HG03095 (cell line): ENCODE data around the gene TENM4.
"Not testable (repeated sequence)": the region's sequence is repeated elsewhere in the genome, so short reads cannot be mapped to it uniquely, and the experiment has no call there.

Experiments
- ATAC-seq: cut with Tn5 transposase; IDR thresholded peaks from one replicate; pipeline ENCODE4 v1.9.1; 2021; ENCODE audit warnings: moderate library complexity; ENCODE audit not compliant: unreplicated experiment

The TENM4 gene

GRCh38 chr11:78655561-78655960, 785.3 kb downstream of the TENM4 start:
- no peak for ATAC-seq

- no peak for ATAC-seq
Observed at GRCh38 chr11:78654866-78655265, 786.0 kb downstream of the TENM4 start.

GRCh38 chr11:78654071-78654470, 786.8 kb downstream of the TENM4 start:
- no peak for ATAC-seq

DNA sequence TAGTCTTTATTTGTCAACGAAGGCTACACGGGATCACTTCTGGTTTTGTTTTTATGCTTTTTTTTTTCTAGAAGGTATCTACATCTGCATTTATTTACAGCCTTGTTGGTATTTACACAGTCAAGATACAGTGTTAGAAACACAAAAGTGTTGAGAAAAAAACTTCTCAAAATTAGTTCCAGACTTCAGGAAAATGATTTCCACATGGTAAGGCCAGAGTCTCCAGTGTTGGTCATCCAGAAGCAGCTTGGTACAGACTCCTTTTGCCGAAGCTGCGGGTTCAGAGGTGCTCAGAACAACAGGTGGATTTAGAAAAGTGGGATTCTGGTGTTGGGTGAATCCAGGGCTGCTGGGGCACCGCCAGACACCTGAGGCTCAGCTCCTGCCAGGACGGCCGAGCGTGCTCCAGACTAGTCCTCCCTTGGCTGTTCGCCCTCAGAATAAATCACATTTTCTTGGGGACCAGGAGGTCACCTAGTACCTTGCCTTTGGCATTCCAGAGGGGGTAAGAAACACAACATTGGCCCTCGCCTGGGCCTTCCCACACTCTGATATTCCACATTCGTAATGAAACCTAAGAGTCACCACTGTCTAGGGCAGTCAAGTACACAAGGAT, 787.4 kb downstream of the TENM4 start:
- ATAC-seq, result no peak

- ATAC-seq, result no peak
Observed at GRCh38 chr11:78652843-78653239, 788.0 kb downstream of the TENM4 start.

GRCh38 chr11:78651923-78652842, 788.6 kb downstream of the TENM4 start:
- ATAC-seq, result no peak

GRCh38 chr11:78651136-78651775, 789.6 kb downstream of the TENM4 start:
- ATAC-seq, result no peak

- no peak for ATAC-seq
Observed at GRCh38 chr11:78649361-78650215, 791.2 kb downstream of the TENM4 start.

DNA sequence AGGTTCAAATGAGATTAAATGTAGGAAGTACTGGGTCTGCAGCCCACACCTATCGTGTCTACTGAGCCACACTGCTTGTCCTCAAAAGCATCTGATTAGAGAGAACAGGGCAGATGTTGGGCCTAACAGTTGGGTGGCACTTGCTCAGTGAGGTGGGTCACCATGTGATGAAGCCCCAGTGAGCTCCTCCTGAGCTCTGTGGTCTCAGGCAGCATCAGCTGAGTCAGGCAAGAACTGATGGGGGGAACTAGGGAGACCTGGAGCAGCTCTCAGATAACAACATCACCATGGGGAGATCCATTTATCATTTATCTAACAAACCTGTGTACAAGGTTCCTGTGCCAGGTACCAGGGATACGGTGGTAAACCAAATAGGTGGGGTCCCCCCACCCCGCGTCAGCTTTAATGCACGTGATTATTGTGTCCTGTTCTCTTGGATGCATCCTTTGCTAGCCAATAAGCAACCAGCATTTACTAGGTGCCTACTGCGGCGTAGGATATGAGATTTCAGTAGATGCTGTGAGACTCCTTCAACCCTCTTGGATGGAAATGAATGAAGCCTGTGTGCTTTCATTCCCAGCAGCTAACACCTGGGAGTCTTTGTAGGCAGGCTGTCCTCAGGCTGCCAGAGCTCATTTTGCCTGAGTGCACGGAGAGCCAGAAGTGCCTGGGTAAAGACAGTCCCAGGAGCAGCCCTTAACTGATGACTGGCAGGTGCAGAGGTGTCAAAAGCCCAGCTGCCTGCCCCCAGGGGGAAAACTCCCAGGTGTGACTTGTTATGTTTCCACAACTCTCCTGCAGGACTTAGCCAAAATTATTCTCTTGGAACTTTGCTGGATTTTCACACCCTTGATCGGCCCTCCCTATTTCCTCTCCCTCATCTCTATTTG, 792.6 kb downstream of the TENM4 start:
- ATAC-seq, result no peak

GRCh38 chr11:78647266-78647915, 793.4 kb downstream of the TENM4 start:
- no peak for ATAC-seq

- ATAC-seq, result no peak
Observed at GRCh38 chr11:78646564-78647185, 794.2 kb downstream of the TENM4 start.

GRCh38 chr11:78645226-78646202, 795.3 kb downstream of the TENM4 start:
- ATAC-seq, result no peak

GRCh38 chr11:78643676-78644056, 797.2 kb downstream of the TENM4 start:
- ATAC-seq, result no peak

- no peak for ATAC-seq
Observed at GRCh38 chr11:78642979-78643675, 797.7 kb downstream of the TENM4 start.

- no peak for ATAC-seq
Observed at GRCh38 chr11:78641541-78641940, 799.3 kb downstream of the TENM4 start.

GRCh38 chr11:78638704-78639380, 802.0 kb downstream of the TENM4 start:
- ATAC-seq, result no peak

GRCh38 chr11:78637527-78637926, 803.3 kb downstream of the TENM4 start:
- not testable (repeated sequence) for ATAC-seq
